HT1080 (cell line): ENCODE results near the gene GLRX5. TPM values are rescaled to one million over a fixed set of nuclear protein-coding genes. Genes with fewer than 3 reads are reported as not detected.
A peak's percentile ranks its signal among the peaks of the same experiment; 100 is the strongest.
"Not testable (repeated sequence)": the region's sequence is repeated elsewhere in the genome, so short reads cannot be mapped to it uniquely, and the experiment has no call there.

Source experiments
- DNase-seq: peaks from one replicate; pipeline ENCODE4 v3.0.0-alpha.2; 2015; ENCODE audit warnings: low read depth
- total RNA-seq: library from RNA; depleted of rRNA; stranded (reverse); fragments of >200 nt; shearing (Covaris generic); gene quantifications from 2 replicates; pipeline ENCODE4 v1.2.3, GENCODE V29; 2014

The GLRX5 gene
- total RNA-seq, 1 experiment from 2014 or later, result 112 TPM

- DNase-seq, result no peak
Observed at GRCh38 chr14:95498622-95499353, 36.1 kb upstream of the GLRX5 start.

GRCh38 chr14:95499354-95499750, 35.5 kb upstream of the GLRX5 start:
- no peak for DNase-seq

- DNase-seq, result no peak
Observed at GRCh38 chr14:95500201-95500681, 34.6 kb upstream of the GLRX5 start.

- DNase-seq, result peak; percentile 69
Observed at GRCh38 chr14:95500772-95501401, 34.0 kb upstream of the GLRX5 start.

- DNase-seq, result no peak
Observed at GRCh38 chr14:95502381-95502950, 32.4 kb upstream of the GLRX5 start.

- DNase-seq, result no peak
Observed at GRCh38 chr14:95503365-95504134, 31.3 kb upstream of the GLRX5 start.

GRCh38 chr14:95504135-95505029, 30.5 kb upstream of the GLRX5 start:
- DNase-seq, result peak; percentile 85

- no peak for DNase-seq
Observed at GRCh38 chr14:95505030-95505589, 29.7 kb upstream of the GLRX5 start.

- DNase-seq, result peak; percentile 98
Observed at GRCh38 chr14:95507174-95507573, 27.7 kb upstream of the GLRX5 start.

GRCh38 chr14:95507701-95508103, 27.1 kb upstream of the GLRX5 start:
- peak; percentile 99 for DNase-seq

GRCh38 chr14:95508377-95508776, 26.5 kb upstream of the GLRX5 start:
- DNase-seq, result no peak

- no peak for DNase-seq
Observed at GRCh38 chr14:95509495-95509894, 25.4 kb upstream of the GLRX5 start.

- not testable (repeated sequence) for DNase-seq
Observed at GRCh38 chr14:95510344-95510743, 24.5 kb upstream of the GLRX5 start.

GRCh38 chr14:95510804-95511203, 24.0 kb upstream of the GLRX5 start:
- DNase-seq, result no peak

- DNase-seq, result no peak
Observed at GRCh38 chr14:95511687-95512086, 23.2 kb upstream of the GLRX5 start.

- no peak for DNase-seq
Observed at GRCh38 chr14:95513291-95513690, 21.6 kb upstream of the GLRX5 start.

GRCh38 chr14:95514131-95515079, 20.4 kb upstream of the GLRX5 start:
- no peak for DNase-seq

GRCh38 chr14:95515080-95515489, 19.8 kb upstream of the GLRX5 start:
- no peak for DNase-seq
